Tibial nerve (tissue), 4 donors: Measurements from ENCODE around the gene EBF3.

Source experiments
- CTCF ChIP-seq, 5 experiments: fragments of 200-600 bp in 3 of 5; fragments of 450-650 bp in 2 of 5; sonication (generic) in 3 of 5; IDR thresholded peaks; one replicate each; pipeline ENCODE4 v1.5.1; 2016 to 2019; ENCODE audit warnings: antibody characterized with exemption in 5 of 5, mild to moderate bottlenecking in 3 of 5, moderate library complexity in 2 of 5
- EP300 ChIP-seq, 2 donors: sonication (generic); formaldehyde crosslinking; IDR thresholded peaks; one replicate each; pipeline ENCODE4 v1.6.1; 2017; ENCODE audit warnings: antibody characterized with exemption in 2 of 2, mild to moderate bottlenecking in 1 of 2
- POLR2A ChIP-seq, 2 donors: fragments of 450-650 bp; IDR thresholded peaks; one replicate each; pipeline ENCODE4 v1.6.1; 2017; ENCODE audit warnings: antibody characterized with exemption in 2 of 2, mild to moderate bottlenecking in 2 of 2, moderate library complexity in 2 of 2

- TF ChIP-seq CTCF (IDR thresholded peaks at IDR 0.05) (no peak), EP300 (IDR thresholded peaks at IDR 0.05) (no peak), POLR2A (IDR thresholded peaks at IDR 0.05) (no peak)
Measured at GRCh38 chr10:129966889-129967578, 3.0 kb upstream of the EBF3 start.
